ENCODE results near the gene LMF1.

DNA sequence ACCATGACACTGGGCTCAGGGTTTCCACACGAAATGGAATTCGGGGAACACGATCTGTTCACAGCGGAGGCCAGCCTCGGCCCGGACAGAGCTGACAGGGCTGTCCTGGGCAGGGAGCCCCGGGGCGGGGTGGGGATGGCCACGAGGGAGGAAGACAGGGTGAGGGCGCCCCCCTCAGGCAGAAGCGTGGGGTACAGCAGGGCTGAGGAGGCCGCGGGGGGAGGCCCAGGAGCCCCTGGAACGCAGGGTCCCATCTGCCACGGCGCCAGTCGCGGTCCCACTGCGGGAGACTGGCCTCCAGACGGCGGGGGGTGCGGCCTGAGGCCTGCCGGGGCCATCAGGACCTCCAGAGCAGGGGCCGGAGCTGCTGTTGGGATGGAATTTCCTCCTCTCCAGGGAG lies 75.9 kb downstream of the LMF1 start:
- TF ChIP-seq, protein P1, sequence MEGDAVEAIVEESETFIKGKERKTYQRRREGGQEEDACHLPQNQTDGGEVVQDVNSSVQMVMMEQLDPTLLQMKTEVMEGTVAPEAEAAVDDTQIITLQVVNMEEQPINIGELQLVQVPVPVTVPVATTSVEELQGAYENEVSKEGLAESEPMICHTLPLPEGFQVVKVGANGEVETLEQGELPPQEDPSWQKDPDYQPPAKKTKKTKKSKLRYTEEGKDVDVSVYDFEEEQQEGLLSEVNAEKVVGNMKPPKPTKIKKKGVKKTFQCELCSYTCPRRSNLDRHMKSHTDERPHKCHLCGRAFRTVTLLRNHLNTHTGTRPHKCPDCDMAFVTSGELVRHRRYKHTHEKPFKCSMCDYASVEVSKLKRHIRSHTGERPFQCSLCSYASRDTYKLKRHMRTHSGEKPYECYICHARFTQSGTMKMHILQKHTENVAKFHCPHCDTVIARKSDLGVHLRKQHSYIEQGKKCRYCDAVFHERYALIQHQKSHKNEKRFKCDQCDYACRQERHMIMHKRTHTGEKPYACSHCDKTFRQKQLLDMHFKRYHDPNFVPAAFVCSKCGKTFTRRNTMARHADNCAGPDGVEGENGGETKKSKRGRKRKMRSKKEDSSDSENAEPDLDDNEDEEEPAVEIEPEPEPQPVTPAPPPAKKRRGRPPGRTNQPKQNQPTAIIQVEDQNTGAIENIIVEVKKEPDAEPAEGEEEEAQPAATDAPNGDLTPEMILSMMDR (conservative IDR thresholded peaks at IDR 0.05 in 1 of 2, IDR thresholded peaks at IDR 0.05 in 1 of 2; ENCODE audit: extremely low read depth in 1 of 2, insufficient read depth in 1 of 2, low read depth in 1 of 2, low read length in 2 of 2): no peak
- TF ChIP-seq EZH2 (IDR thresholded peaks at IDR 0.05; ENCODE audit: borderline replicate concordance, low read length): no peak

All from mammary epithelial cell (primary cell).